IPS-18c (cell line): Measurements from ENCODE around the gene ENTPD7.

ENCODE experiments used
- H3K4me3 ChIP-seq: 2 replicates; pipeline ENCODE4 v1.7.0; 2013; ENCODE audit warnings: low read depth, mild to moderate bottlenecking, low read length, moderate library complexity; ENCODE audit not compliant: insufficient read depth
- H3K9me3 ChIP-seq: one replicate; pipeline ENCODE4 v1.6.1; 2013; ENCODE audit warnings: mild to moderate bottlenecking, low read length, moderate library complexity; ENCODE audit not compliant: control insufficient read depth, insufficient read depth

Gene ENTPD7

GRCh38 chr10:99630991-99631390, 28.3 kb upstream of the ENTPD7 start:
- Histone ChIP-seq H3K9me3 (no peaks in the 10 kb centered on the region), H3K4me3 (no peak overlapping the region)

- Histone ChIP-seq H3K9me3 (no peaks in the 10 kb centered on the region), H3K4me3 (no peak overlapping the region)
These were observed 27.8 kb upstream of the ENTPD7 start for GRCh38 chr10:99631496-99631895.

GRCh38 chr10:99633832-99634231, 25.5 kb upstream of the ENTPD7 start:
- H3K9me3 ChIP-seq = no peaks in the 10 kb centered on the region
- no peak overlapping the region for H3K4me3 ChIP-seq

- Histone ChIP-seq H3K4me3 (no peak overlapping the region), H3K9me3 (no peaks in the 10 kb centered on the region)
These were observed 11.6 kb upstream of the ENTPD7 start for GRCh38 chr10:99647601-99648151.

GRCh38 chr10:99648717-99649116, 10.6 kb upstream of the ENTPD7 start:
- Histone ChIP-seq H3K4me3 (no peak overlapping the region), H3K9me3 (no peaks in the 10 kb centered on the region)

GRCh38 chr10:99652800-99653390, 6.4 kb upstream of the ENTPD7 start:
- Histone ChIP-seq H3K9me3 (no peaks in the 10 kb centered on the region), H3K4me3 (no peak overlapping the region)

- Histone ChIP-seq H3K9me3 (no peaks in the 10 kb centered on the region), H3K4me3 (no peak overlapping the region)
These were observed 4.7 kb upstream of the ENTPD7 start for GRCh38 chr10:99654390-99655175.

- Histone ChIP-seq H3K4me3 (no peak overlapping the region), H3K9me3 (no peaks in the 10 kb centered on the region)
These were observed 2.9 kb upstream of the ENTPD7 start for GRCh38 chr10:99656199-99657064.

- H3K4me3 ChIP-seq = peak overlapping the region; percentile 93
- H3K9me3 ChIP-seq = no peaks in the 10 kb centered on the region
These were observed 683 bp upstream of the ENTPD7 start for GRCh38 chr10:99658622-99659030.

- H3K4me3 ChIP-seq = peak overlapping the region; percentile 93
- no peaks in the 10 kb centered on the region for H3K9me3 ChIP-seq
These were observed 608 bp downstream of the ENTPD7 start for GRCh38 chr10:99659868-99660366.

- Histone ChIP-seq H3K4me3 (no peak overlapping the region), H3K9me3 (no peaks in the 10 kb centered on the region)
These were observed 1.5 kb downstream of the ENTPD7 start for GRCh38 chr10:99660662-99661376.

GRCh38 chr10:99661377-99661763, 2.1 kb downstream of the ENTPD7 start:
- no peaks in the 10 kb centered on the region for H3K9me3 ChIP-seq
- H3K4me3 ChIP-seq = no peak overlapping the region

- no peaks in the 10 kb centered on the region for H3K9me3 ChIP-seq
- no peak overlapping the region for H3K4me3 ChIP-seq
These were observed 6.0 kb downstream of the ENTPD7 start for GRCh38 chr10:99665304-99665703.

- H3K9me3 ChIP-seq = no peaks in the 10 kb centered on the region
- H3K4me3 ChIP-seq = no peak overlapping the region
These were observed 7.9 kb downstream of the ENTPD7 start for GRCh38 chr10:99667108-99667751.

- Histone ChIP-seq H3K9me3 (no peaks in the 10 kb centered on the region), H3K4me3 (no peak overlapping the region)
These were observed 12.1 kb downstream of the ENTPD7 start for GRCh38 chr10:99671386-99671785.

GRCh38 chr10:99672884-99673283, 13.6 kb downstream of the ENTPD7 start:
- Histone ChIP-seq H3K9me3 (no peaks in the 10 kb centered on the region), H3K4me3 (no peak overlapping the region)
